Mesothelial cell of epicardium (in vitro differentiated cells): ENCODE measurements around the gene MEF2C. TPM values are rescaled to one million over a fixed set of nuclear protein-coding genes. Genes with fewer than 3 reads are reported as not detected.

ENCODE experiments used
- DNase-seq, 2 experiments: peaks; one replicate each; pipeline ENCODE4 v3.0.0; 2021; ENCODE audit warnings: low spot score in 2 of 2; ENCODE audit not compliant: unreplicated experiment in 2 of 2
- H3K27ac Mint-ChIP-seq: 2 replicates; pipeline ENCODE4 v1.8.0; 2021; ENCODE audit warnings: mixed read lengths
- H3K27me3 Mint-ChIP-seq: 2 replicates; pipeline ENCODE4 v1.8.0; 2021; ENCODE audit warnings: low read depth, mixed read lengths
- H3K36me3 Mint-ChIP-seq: 2 replicates; pipeline ENCODE4 v1.8.0; 2021; ENCODE audit warnings: mixed read lengths
- H3K4me1 Mint-ChIP-seq: 2 replicates; pipeline ENCODE4 v1.8.0; 2021; ENCODE audit warnings: mixed read lengths
- H3K4me3 Mint-ChIP-seq: 2 replicates; pipeline ENCODE4 v1.8.0; 2021; ENCODE audit warnings: mild to moderate bottlenecking, moderate library complexity, mixed read lengths
- H3K9me3 Mint-ChIP-seq: 2 replicates; pipeline ENCODE4 v1.8.0; 2021; ENCODE audit warnings: mixed read lengths
- total RNA-seq: library from RNA; stranded (reverse); gene quantifications from 3 replicates; pipeline ENCODE4 v1.2.1, GENCODE V29; 2021
- TF ChIP-seq, protein P1 (sequence below): fragments of 200-600 bp; sonication (generic); IDR thresholded peaks from one replicate; pipeline ENCODE4 v1.5.0; 2021; ENCODE audit warnings: antibody characterized with exemption; ENCODE audit not compliant: unreplicated experiment

Gene MEF2C
- total RNA-seq, 1 donor from 2014 or later: 9.1 TPM

DNA sequence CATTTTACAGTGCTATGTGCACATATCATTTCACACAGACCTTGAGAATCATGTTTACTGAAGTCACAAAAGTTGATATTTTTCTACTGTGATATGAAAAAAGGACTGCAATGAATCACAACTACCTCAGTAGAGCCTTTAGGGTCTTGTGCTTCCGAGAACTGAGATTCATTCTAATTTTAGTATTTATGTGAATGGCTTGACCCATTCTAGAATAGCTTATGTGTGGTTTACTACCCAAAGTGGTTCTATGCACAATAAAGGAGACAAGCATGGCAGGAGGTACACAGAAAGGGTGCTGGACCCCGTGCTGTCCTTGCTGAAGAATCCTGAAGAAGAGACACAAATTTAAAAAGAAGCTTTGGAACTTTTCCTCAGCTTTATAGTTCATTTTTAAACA lies 28.2 kb downstream of the MEF2C start:
- TF ChIP-seq, protein P1, sequence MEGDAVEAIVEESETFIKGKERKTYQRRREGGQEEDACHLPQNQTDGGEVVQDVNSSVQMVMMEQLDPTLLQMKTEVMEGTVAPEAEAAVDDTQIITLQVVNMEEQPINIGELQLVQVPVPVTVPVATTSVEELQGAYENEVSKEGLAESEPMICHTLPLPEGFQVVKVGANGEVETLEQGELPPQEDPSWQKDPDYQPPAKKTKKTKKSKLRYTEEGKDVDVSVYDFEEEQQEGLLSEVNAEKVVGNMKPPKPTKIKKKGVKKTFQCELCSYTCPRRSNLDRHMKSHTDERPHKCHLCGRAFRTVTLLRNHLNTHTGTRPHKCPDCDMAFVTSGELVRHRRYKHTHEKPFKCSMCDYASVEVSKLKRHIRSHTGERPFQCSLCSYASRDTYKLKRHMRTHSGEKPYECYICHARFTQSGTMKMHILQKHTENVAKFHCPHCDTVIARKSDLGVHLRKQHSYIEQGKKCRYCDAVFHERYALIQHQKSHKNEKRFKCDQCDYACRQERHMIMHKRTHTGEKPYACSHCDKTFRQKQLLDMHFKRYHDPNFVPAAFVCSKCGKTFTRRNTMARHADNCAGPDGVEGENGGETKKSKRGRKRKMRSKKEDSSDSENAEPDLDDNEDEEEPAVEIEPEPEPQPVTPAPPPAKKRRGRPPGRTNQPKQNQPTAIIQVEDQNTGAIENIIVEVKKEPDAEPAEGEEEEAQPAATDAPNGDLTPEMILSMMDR: no peak
- H3K36me3 Mint-ChIP-seq: peaks cover 10% of the 10 kb centered on the region
- peaks cover 12% of the 10 kb centered on the region for H3K9me3 Mint-ChIP-seq
- no peak for DNase-seq
- no peak overlapping the region for H3K27ac Mint-ChIP-seq
- no peaks in the 10 kb centered on the region for H3K4me1 Mint-ChIP-seq
- H3K27me3 Mint-ChIP-seq: no peaks in the 10 kb centered on the region
- no peak overlapping the region for H3K4me3 Mint-ChIP-seq

DNA sequence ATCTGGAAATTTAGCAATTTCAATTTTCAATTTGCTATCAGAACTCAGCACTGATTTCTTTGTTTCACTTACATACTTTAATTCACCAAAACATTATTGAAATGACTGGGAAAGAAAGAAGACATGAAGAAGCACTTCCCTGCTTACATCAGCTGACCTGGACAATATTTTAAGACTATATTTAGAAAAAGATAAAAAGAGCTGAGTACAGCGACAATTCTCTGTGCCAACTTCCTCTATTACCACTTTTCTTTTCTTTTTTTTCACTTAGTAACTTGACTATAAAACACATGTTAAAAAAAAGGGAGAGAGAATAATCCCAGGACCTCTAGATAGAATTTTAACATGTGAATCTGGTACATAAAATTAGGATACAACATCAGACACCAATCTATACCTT lies 35.6 kb downstream of the MEF2C start:
- Mint-ChIP-seq H3K4me3 (no peak overlapping the region), H3K9me3 (no peaks in the 10 kb centered on the region), H3K36me3 (no peaks in the 10 kb centered on the region), H3K27me3 (no peaks in the 10 kb centered on the region), H3K27ac (no peak overlapping the region), H3K4me1 (no peaks in the 10 kb centered on the region)
- TF ChIP-seq, protein P1: no peak
- DNase-seq: no peak

DNA sequence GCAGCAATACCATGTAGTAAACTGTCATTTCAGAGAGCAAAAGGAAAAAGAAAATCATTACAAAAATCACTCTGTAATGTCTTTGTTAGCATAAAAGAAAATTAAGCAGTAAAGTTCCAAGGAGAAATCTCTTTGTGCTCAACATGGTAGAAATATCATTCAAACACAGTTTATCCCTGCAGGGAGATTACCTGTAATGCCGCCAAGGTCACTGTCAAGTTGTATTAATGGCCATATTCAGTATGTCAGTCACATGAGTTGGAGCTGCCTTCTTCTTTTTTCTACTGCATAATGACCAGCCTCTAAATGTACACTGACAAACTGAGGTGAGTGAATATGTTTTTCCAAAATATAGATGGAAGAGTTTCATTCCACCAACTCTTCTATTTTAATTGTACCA lies 36.5 kb downstream of the MEF2C start:
- H3K4me3 Mint-ChIP-seq: no peak overlapping the region

DNA sequence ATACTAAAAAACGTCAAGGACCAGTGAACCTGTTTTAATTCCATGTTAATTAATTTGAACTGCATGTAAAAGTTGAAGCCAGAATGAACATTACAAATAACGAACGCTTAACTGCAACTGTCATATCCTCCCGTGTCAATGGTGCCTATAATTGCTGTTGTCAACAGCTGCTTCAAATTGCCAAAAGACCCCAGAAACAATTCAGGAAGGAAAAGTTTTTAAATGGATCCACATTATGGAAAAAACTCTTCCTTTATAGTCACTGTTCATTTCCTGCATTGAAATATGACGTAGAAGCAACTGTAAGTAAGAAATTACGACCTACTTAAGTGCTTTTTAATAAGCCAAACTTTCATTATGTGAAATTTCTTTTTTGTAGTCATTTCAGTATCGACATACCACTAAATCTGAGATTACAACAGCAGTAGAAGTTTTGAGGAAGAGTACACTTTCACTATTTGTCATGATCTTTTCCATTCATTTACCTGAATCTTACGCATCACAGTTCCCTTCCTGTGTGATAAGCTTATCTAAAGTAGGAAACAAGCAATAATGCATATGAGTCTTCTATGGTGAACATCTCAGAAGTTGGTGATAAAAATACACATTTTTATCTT lies 37.8 kb downstream of the MEF2C start:
- Mint-ChIP-seq H3K4me3 (no peak overlapping the region), H3K36me3 (no peaks in the 10 kb centered on the region), H3K27me3 (no peaks in the 10 kb centered on the region), H3K9me3 (no peaks in the 10 kb centered on the region), H3K4me1 (no peaks in the 10 kb centered on the region), H3K27ac (no peak overlapping the region)
- TF ChIP-seq, protein P1: no peak
- DNase-seq: no peak

More for the DNA sequence above, 36.5 kb downstream of the MEF2C start:
- TF ChIP-seq, protein P1: no peak
- Mint-ChIP-seq H3K9me3 (no peaks in the 10 kb centered on the region), H3K27ac (no peak overlapping the region), H3K36me3 (no peaks in the 10 kb centered on the region), H3K4me1 (no peaks in the 10 kb centered on the region), H3K27me3 (no peaks in the 10 kb centered on the region)
- DNase-seq: no peak

DNA sequence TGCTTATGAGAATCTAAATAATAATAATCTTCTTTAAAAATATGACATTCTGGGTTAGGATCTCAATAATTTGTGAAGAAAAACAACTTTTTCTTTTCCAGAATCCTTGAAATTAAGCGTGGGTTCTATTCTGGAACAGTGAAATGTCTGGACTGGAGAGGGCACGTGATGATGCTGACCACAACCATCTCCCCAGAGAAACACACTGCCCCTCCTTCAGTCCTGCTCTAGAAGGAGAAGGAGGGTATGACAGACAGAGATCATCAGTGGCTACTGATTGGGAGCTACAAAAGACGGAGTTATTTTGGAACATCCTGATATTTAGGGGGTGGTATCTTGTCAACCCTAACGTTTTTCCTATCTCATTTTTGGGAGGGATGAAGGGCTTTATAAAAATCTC lies 40.2 kb downstream of the MEF2C start:
- Mint-ChIP-seq H3K27ac (no peak overlapping the region), H3K9me3 (no peaks in the 10 kb centered on the region), H3K4me1 (no peaks in the 10 kb centered on the region), H3K36me3 (no peaks in the 10 kb centered on the region), H3K27me3 (no peaks in the 10 kb centered on the region), H3K4me3 (no peak overlapping the region)
- TF ChIP-seq, protein P1: no peak
- no peak for DNase-seq

DNA sequence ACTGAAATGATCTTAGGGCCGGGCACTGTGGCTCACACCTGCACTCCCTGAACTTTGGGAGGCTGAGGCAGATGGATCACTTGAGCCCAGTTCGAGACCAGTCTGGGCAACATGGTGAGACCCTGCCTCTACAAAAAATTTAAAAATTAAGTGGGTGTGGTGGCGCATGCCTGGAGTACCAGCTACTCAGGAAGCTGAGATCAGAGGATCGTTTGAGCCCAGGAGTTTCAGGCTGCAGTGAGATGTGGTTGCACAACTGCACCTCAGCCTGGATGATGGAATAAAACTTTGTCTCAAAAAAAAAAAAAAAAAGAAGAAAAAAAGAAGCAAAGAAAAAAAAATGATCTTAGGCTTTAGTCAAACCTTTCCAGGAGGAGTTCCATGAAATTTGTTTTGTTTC lies 41.8 kb downstream of the MEF2C start:
- Mint-ChIP-seq H3K9me3 (no peaks in the 10 kb centered on the region), H3K27me3 (no peaks in the 10 kb centered on the region), H3K27ac (no peak overlapping the region), H3K36me3 (no peaks in the 10 kb centered on the region), H3K4me1 (peaks cover 4% of the 10 kb centered on the region), H3K4me3 (no peak overlapping the region)
- no peak for DNase-seq
- TF ChIP-seq, protein P1: no peak
